GM23248 (cell line): ENCODE data around the gene ZBTB16. TPM values are rescaled to one million over a fixed set of nuclear protein-coding genes. Genes with fewer than 3 reads are reported as not detected.

Experiments
- DNase-seq: peaks from one replicate; pipeline ENCODE4 v3.0.0-alpha.2; 2015
- H2AFZ ChIP-seq: fragments of 200-600 bp; sonication (generic); 2 replicates; pipeline ENCODE4 v1.6.1; 2016; ENCODE audit warnings: antibody characterized with exemption
- H3F3A ChIP-seq: fragments of 200-600 bp; sonication (generic); 2 replicates; pipeline ENCODE4 v1.6.1; 2016; ENCODE audit warnings: mild to moderate bottlenecking, antibody characterized with exemption, mixed run types; ENCODE audit not compliant: insufficient read depth
- H3K27ac ChIP-seq: fragments of 200-600 bp; sonication (generic); 2 replicates; pipeline ENCODE4 v1.5.1; 2016; ENCODE audit warnings: mild to moderate bottlenecking
- H3K27me3 ChIP-seq: fragments of 200-600 bp; sonication (generic); replicated peaks from 2 replicates; pipeline ENCODE4 v1.6.1; 2016; ENCODE audit warnings: mild to moderate bottlenecking; ENCODE audit not compliant: insufficient read depth
- H3K36me3 ChIP-seq: fragments of 200-600 bp; sonication (generic); 2 replicates; pipeline ENCODE4 v1.6.1; 2016; ENCODE audit warnings: low read depth, mild to moderate bottlenecking
- H3K4me1 ChIP-seq: fragments of 200-600 bp; sonication (generic); 2 replicates; pipeline ENCODE4 v1.6.1; 2016; ENCODE audit warnings: mild to moderate bottlenecking; ENCODE audit not compliant: insufficient read depth
- H3K4me2 ChIP-seq: fragments of 200-600 bp; sonication (generic); one replicate; pipeline ENCODE4 v1.6.1; 2016; ENCODE audit warnings: mild to moderate bottlenecking; ENCODE audit not compliant: unreplicated experiment
- H3K4me3 ChIP-seq: fragments of 200-600 bp; sonication (generic); 2 replicates; pipeline ENCODE4 v1.5.1; 2016; ENCODE audit warnings: mild to moderate bottlenecking
- H3K79me2 ChIP-seq: fragments of 200-600 bp; sonication (generic); 2 replicates; pipeline ENCODE4 v1.6.1; 2016; ENCODE audit warnings: mild to moderate bottlenecking; ENCODE audit not compliant: insufficient read depth
- H3K9ac ChIP-seq: fragments of 200-600 bp; sonication (generic); 2 replicates; pipeline ENCODE4 v1.6.1; 2016; ENCODE audit warnings: mild to moderate bottlenecking
- H3K9me2 ChIP-seq: fragments of 200-600 bp; sonication (generic); 2 replicates; pipeline ENCODE4 v1.6.1; 2016; ENCODE audit warnings: mixed run types, mild to moderate bottlenecking, moderate library complexity; ENCODE audit not compliant: insufficient read depth
- H3K9me3 ChIP-seq: fragments of 200-600 bp; sonication (generic); one replicate; pipeline ENCODE4 v1.6.1; 2017; ENCODE audit warnings: low read depth
- H4K20me1 ChIP-seq: fragments of 200-600 bp; sonication (generic); 2 replicates; pipeline ENCODE4 v1.6.0; 2016; ENCODE audit not compliant: insufficient read depth
- EZH2 ChIP-seq: fragments of 200-600 bp; sonication (generic); IDR thresholded peaks from 2 replicates; pipeline ENCODE4 v1.6.1; 2018; ENCODE audit warnings: antibody characterized with exemption, mild to moderate bottlenecking; ENCODE audit not compliant: insufficient read depth, poor library complexity, severe bottlenecking
- EZH2phosphoT487 ChIP-seq: fragments of 200-600 bp; sonication (generic); IDR thresholded peaks from 2 replicates; pipeline ENCODE4 v1.6.1; 2018; ENCODE audit warnings: antibody characterized with exemption, moderate library complexity, mild to moderate bottlenecking, low read depth; ENCODE audit not compliant: insufficient read depth
- WGBS, 2 experiments: methylation state at CpG; one replicate each; pipeline ENCODE4 v1.1.6; 2015 to 2017; ENCODE audit warnings: low lambda C conversion rate in 2 of 2, low coverage in 1 of 2; ENCODE audit errors: missing lambda C conversion rate in 2 of 2; 5-methylcytosine and 5-hydroxymethylcytosine counted together
- in situ Hi-C: fragments of 300-500 bp; cut with MboI; formaldehyde crosslinking; loops from 2 replicates; pipeline ENCODE4 v1.15.0; 2020
- polyA plus RNA-seq: library from polyadenylated mRNA; unstranded; fragments of >200 nt; fragmentation: Nextera tagmentation; extraction: Ambion mirVana; gene quantifications from 2 replicates; pipeline ENCODE4 v1.2.1, GENCODE V29; 2016
- total RNA-seq: library from RNA; depleted of rRNA; stranded (reverse); fragments of >200 nt; shearing (Covaris generic); gene quantifications from 2 replicates; pipeline ENCODE4 v1.2.3, GENCODE V29; 2014

ZBTB16 gene
- total and polyA plus RNA-seq, 2 experiments from 2014 or later, result not detected

DNA sequence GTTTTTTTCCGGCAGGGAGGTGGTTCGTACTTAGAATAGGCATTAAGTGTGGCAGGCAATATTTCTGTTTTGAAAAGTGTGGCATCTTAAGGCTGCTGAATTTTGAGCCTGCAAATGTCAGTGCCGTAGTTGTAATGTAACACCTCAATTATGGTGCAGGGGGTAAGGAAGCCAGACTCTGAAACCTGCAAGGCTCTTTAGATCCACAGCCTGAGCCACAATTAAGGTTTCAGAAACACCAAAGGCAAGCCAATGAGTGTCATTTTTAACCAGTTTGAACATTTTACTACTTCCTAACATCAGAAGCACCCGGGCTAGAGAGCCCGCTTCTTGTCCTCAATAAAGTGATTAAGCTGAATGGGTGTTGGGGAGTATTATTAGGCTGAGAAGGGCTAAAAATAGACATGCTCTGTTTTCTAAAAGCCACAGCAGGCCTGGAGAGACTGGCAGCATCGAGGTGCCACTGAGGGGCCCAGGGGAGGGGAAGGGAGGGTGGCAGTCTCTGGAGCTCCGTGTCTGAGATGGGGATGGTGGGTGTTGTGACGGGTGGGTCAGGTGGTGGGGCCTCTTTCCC, 113.4 kb downstream of the ZBTB16 start:
- no peak overlapping the region for H3K4me3 ChIP-seq
- H3F3A ChIP-seq, result peaks cover 8% of the 10 kb centered on the region; the same call in 1 of the 2 replicates
- H3K9me3 ChIP-seq, result no peaks in the 10 kb centered on the region
- in situ Hi-C loops, result no loop called here
- no peaks in the 10 kb centered on the region for H3K36me3 ChIP-seq
- WGBS, 2 experiments, result 85% methylated on average over 7 to 8 of the region's 8 CpGs
- H3K79me2 ChIP-seq, result no peaks in the 10 kb centered on the region
- no peak overlapping the region for H3K4me2 ChIP-seq
- peaks cover 50% of the 10 kb centered on the region for H3K27me3 ChIP-seq
- H3K9me2 ChIP-seq, result no peaks in the 10 kb centered on the region
- H3K9ac ChIP-seq, result no peak overlapping the region
- 0 out of 2 replicates have a peak, but pooled peaks cover 6% of the 10 kb centered on the region for H4K20me1 ChIP-seq
- H3K4me1 ChIP-seq, result peaks cover 11% of the 10 kb centered on the region
- no peak overlapping the region for H3K27ac ChIP-seq
- no peak overlapping the region for H2AFZ ChIP-seq
- no peak for DNase-seq
- TF ChIP-seq EZH2phosphoT487, result no peak
- no peak for TF ChIP-seq EZH2

DNA sequence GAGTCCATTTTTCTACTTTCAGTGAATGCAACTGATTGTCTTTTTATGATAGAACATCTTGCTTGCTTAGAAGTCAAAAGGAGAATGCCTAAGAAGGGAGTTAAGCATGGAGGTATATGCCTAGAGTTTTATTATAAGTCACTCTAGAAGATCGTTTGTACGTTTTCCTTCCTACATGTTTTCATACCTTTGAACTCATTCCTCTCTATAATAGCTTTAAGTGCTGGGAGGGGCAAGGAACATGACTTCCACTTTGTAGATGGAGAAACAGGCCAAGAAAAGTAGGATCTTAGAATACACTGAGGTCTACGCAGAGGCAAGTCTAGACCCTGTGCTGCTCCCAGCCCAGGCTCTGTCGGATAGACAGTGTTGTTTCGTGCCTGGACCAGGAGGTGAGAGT, 114.3 kb downstream of the ZBTB16 start:
- no peak for TF ChIP-seq EZH2
- TF ChIP-seq EZH2phosphoT487, result no peak

DNA sequence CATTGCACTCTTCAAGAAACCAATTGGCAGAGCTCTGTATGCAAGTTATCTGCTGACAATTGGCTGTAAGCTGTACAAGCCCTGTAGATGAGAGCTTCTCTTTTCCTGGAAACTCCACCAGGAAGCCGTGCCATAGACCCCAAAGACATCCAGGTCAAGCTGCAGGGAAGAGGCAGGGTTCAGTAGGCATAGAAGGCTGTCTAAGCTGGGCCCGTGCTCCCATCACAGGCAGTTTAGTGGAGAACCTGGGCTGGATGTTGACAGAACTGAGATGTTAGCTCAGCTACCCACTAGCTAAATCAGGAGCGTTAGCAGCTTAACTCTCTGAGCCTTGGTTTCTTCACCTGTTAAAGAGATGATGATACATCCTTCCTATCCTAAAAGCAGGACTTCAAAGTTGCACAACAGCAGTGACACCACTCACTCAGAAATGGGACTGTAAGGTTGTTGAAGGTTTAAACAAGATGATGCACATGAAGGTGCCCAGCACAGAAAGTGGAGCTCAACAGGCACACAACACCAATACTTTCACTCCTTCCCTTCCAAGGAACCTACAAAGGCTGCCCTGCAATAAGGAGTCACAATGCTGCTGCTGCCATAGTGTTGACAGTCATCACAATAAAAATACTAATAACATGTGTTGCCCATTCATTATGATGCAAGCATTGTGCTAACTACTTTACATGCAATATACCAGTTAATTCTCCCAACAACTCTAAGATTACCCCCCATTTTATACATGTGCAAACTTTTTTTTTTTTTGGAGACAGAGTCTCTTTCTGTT, 115.4 kb downstream of the ZBTB16 start:
- no peak for DNase-seq

More for the DNA sequence above, 114.3 kb downstream of the ZBTB16 start:
- DNase-seq, result no peak
- H3K4me2 ChIP-seq, result no peak overlapping the region
- no peak overlapping the region for H3K27ac ChIP-seq
- H3K4me3 ChIP-seq, result no peak overlapping the region
- H3K9ac ChIP-seq, result no peak overlapping the region
- H4K20me1 ChIP-seq, result no peaks in the 10 kb centered on the region
- peaks cover 42% of the 10 kb centered on the region for H3K27me3 ChIP-seq
- H3K9me2 ChIP-seq, result no peaks in the 10 kb centered on the region
- in situ Hi-C loops, result no loop called here
- H3K79me2 ChIP-seq, result no peaks in the 10 kb centered on the region
- WGBS, 2 experiments, result 95 to 96% methylated on average over 5 of the region's 5 CpGs
- peaks cover 11% of the 10 kb centered on the region for H3K4me1 ChIP-seq
- no peaks in the 10 kb centered on the region for H3K9me3 ChIP-seq
- peaks cover 6% of the 10 kb centered on the region; the same call in 1 of the 2 replicates for H3F3A ChIP-seq
- no peaks in the 10 kb centered on the region for H3K36me3 ChIP-seq
- no peak overlapping the region for H2AFZ ChIP-seq

DNA sequence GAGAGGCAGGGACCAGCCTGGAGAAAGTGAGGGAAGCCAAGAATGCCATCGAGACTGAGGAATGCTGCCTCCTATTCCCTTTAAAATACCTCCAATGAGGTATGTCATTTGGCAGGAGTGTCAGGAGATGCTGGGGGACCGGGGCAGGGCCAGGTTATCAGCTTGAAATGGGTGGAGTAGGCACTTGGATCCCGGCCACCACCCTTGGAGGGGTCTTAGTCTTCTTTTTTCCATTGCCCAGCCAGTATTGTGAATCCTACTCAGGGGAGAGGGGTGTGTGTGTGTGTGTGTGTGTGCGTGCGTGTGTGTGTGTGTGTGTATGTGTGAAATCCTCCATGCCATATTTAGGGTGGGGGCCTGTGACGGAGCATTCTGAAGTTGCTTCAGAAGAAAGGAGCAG, 116.2 kb downstream of the ZBTB16 start:
- no peaks in the 10 kb centered on the region for H3K36me3 ChIP-seq
- in situ Hi-C loops, result no loop called here
- H3F3A ChIP-seq, result no peaks in the 10 kb centered on the region
- DNase-seq, result no peak
- no peak overlapping the region for H2AFZ ChIP-seq
- no peak overlapping the region for H3K4me3 ChIP-seq
- no peaks in the 10 kb centered on the region for H4K20me1 ChIP-seq
- H3K4me2 ChIP-seq, result no peak overlapping the region
- no peaks in the 10 kb centered on the region for H3K79me2 ChIP-seq
- TF ChIP-seq EZH2phosphoT487 (no peak), EZH2 (no peak)
- no peak overlapping the region for H3K27ac ChIP-seq
- peaks cover 48% of the 10 kb centered on the region for H3K27me3 ChIP-seq
- H3K9ac ChIP-seq, result no peak overlapping the region
- no peaks in the 10 kb centered on the region for H3K4me1 ChIP-seq
- no peaks in the 10 kb centered on the region for H3K9me3 ChIP-seq
- H3K9me2 ChIP-seq, result no peaks in the 10 kb centered on the region
- WGBS, 2 experiments, result 57 to 70% methylated on average over 6 of the region's 6 CpGs

More for the DNA sequence above, 115.4 kb downstream of the ZBTB16 start:
- H3K9me2 ChIP-seq, result no peaks in the 10 kb centered on the region
- no peak overlapping the region for H3K4me2 ChIP-seq
- H3K4me3 ChIP-seq, result no peak overlapping the region
- no peaks in the 10 kb centered on the region for H3K9me3 ChIP-seq
- peaks cover under 1% of the 10 kb centered on the region; the same call in 1 of the 2 replicates for H3F3A ChIP-seq
- no peaks in the 10 kb centered on the region for H3K36me3 ChIP-seq
- in situ Hi-C loops, result no loop called here
- H4K20me1 ChIP-seq, result no peaks in the 10 kb centered on the region
- peaks cover 42% of the 10 kb centered on the region for H3K27me3 ChIP-seq
- H3K4me1 ChIP-seq, result peaks cover 1% of the 10 kb centered on the region
- H3K9ac ChIP-seq, result no peak overlapping the region
- TF ChIP-seq EZH2, result no peak
- no peak for TF ChIP-seq EZH2phosphoT487
- no peak overlapping the region for H2AFZ ChIP-seq
- H3K79me2 ChIP-seq, result no peaks in the 10 kb centered on the region
- 47 to 53% methylated on average over 3 of the region's 3 CpGs for WGBS, 2 experiments
- no peak overlapping the region for H3K27ac ChIP-seq
